Ishikawa (cell line): ENCODE results near the gene KRT37.

Experiments
- CEBPB ChIP-seq: IDR thresholded peaks from 2 replicates; pipeline ENCODE4 v1.6.1; 2012
- CREB1 ChIP-seq: IDR thresholded peaks from 2 replicates; pipeline ENCODE4 v1.6.1; 2012; ENCODE audit warnings: low read depth
- EGR1 ChIP-seq: IDR thresholded peaks from 2 replicates; pipeline ENCODE4 v1.6.1; 2012
- EP300 ChIP-seq: IDR thresholded peaks from 2 replicates; pipeline ENCODE4 v1.6.1; 2012; ENCODE audit warnings: borderline replicate concordance
- FOXM1 ChIP-seq: IDR thresholded peaks from 2 replicates; pipeline ENCODE4 v1.6.1; 2012; ENCODE audit warnings: low read depth, borderline replicate concordance
- MAX ChIP-seq: IDR thresholded peaks from 2 replicates; pipeline ENCODE4 v1.6.1; 2012
- NFIC ChIP-seq: IDR thresholded peaks from 2 replicates; pipeline ENCODE4 v1.6.1; 2012
- RAD21 ChIP-seq: IDR thresholded peaks from 2 replicates; pipeline ENCODE4 v1.6.1; 2012; ENCODE audit warnings: low read depth
- REST ChIP-seq: IDR thresholded peaks from 2 replicates; pipeline ENCODE4 v1.6.1; 2012; ENCODE audit warnings: low read depth, mild to moderate bottlenecking
- TAF1 ChIP-seq: IDR thresholded peaks from 2 replicates; pipeline ENCODE4 v1.6.1; 2012; ENCODE audit warnings: low read depth, mild to moderate bottlenecking
- TCF12 ChIP-seq: IDR thresholded peaks from 2 replicates; pipeline ENCODE4 v1.6.1; 2012; ENCODE audit warnings: low read depth
- TEAD4 ChIP-seq: IDR thresholded peaks from 2 replicates; pipeline ENCODE4 v1.6.1; 2012
- USF1 ChIP-seq: IDR thresholded peaks from 2 replicates; pipeline ENCODE4 v1.6.1; 2012
- YY1 ChIP-seq: IDR thresholded peaks from 2 replicates; pipeline ENCODE4 v1.6.1; 2012; ENCODE audit warnings: low read depth
- ZBTB7A ChIP-seq: IDR thresholded peaks from 2 replicates; pipeline ENCODE4 v1.6.1; 2012; ENCODE audit warnings: low read depth

The KRT37 gene

GRCh38 chr17:41429667-41430066 lies 5.3 kb upstream of the KRT37 start:
- TF ChIP-seq REST (no peak), ZBTB7A (no peak), USF1 (no peak), TAF1 (no peak), NFIC (no peak), TCF12 (no peak), RAD21 (no peak), CREB1 (no peak), MAX (no peak), TEAD4 (no peak), FOXM1 (no peak), EGR1 (no peak)

GRCh38 chr17:41428591-41429291 lies 4.4 kb upstream of the KRT37 start:
- no peak for TF ChIP-seq USF1
- TF ChIP-seq MAX, result no peak
- TF ChIP-seq EP300, result no peak
- no peak for TF ChIP-seq EGR1
- no peak for TF ChIP-seq NFIC

GRCh38 chr17:41421617-41422016 lies 2.8 kb downstream of the KRT37 start:
- no peak for TF ChIP-seq NFIC

- no peak for TF ChIP-seq ZBTB7A
- TF ChIP-seq RAD21, result no peak
- TF ChIP-seq YY1, result no peak
- TF ChIP-seq REST, result no peak
- no peak for TF ChIP-seq CREB1
- TF ChIP-seq USF1, result no peak
- no peak for TF ChIP-seq TCF12
- TF ChIP-seq FOXM1, result no peak
- no peak for TF ChIP-seq CEBPB
- no peak for TF ChIP-seq TEAD4
- TF ChIP-seq EP300, result no peak
- no peak for TF ChIP-seq NFIC
- no peak for TF ChIP-seq TAF1
- TF ChIP-seq MAX, result no peak
- no peak for TF ChIP-seq EGR1
Observed at GRCh38 chr17:41421116-41421515, 3.3 kb downstream of the KRT37 start.

- TF ChIP-seq TCF12 (no peak), CREB1 (no peak), TEAD4 (no peak), EGR1 (no peak), ZBTB7A (no peak), REST (no peak), YY1 (no peak), MAX (no peak), USF1 (no peak)
Observed at GRCh38 chr17:41420134-41420533, 4.3 kb downstream of the KRT37 start.
